ENCODE data around the gene PCSK6.

DNA sequence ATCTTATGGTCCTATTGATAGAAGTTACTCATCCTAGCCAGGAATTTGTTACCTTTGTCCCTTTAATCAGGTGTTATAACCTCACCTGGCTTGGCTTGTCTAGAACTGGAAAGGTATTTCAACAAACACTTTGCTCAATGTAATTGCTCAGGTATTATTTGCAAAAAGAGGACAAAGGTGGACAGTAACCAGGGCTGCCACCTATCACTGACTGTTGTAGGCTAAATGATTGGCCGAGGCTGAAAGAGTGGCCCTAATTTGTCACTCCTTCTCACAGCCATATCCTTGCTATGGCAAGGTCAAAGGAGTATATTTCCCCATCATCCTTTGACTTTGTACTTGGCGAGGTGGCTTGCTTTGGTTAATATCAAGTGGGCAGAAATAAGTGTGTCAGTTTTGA lies 209.5 kb downstream of the PCSK6 start:
- TF ChIP-seq, protein P1, sequence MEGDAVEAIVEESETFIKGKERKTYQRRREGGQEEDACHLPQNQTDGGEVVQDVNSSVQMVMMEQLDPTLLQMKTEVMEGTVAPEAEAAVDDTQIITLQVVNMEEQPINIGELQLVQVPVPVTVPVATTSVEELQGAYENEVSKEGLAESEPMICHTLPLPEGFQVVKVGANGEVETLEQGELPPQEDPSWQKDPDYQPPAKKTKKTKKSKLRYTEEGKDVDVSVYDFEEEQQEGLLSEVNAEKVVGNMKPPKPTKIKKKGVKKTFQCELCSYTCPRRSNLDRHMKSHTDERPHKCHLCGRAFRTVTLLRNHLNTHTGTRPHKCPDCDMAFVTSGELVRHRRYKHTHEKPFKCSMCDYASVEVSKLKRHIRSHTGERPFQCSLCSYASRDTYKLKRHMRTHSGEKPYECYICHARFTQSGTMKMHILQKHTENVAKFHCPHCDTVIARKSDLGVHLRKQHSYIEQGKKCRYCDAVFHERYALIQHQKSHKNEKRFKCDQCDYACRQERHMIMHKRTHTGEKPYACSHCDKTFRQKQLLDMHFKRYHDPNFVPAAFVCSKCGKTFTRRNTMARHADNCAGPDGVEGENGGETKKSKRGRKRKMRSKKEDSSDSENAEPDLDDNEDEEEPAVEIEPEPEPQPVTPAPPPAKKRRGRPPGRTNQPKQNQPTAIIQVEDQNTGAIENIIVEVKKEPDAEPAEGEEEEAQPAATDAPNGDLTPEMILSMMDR (IDR thresholded peaks at IDR 0.05; ENCODE audit: insufficient read depth, low read length, poor library complexity, severe bottlenecking): no peak
- TF ChIP-seq EZH2phosphoT487 (conservative IDR thresholded peaks at IDR 0.05; ENCODE audit: low read length): no peak
